ENCODE measurements around the gene GPD1L. TPM values are rescaled to one million over a fixed set of nuclear protein-coding genes. Genes with fewer than 3 reads are reported as not detected.

GPD1L gene
- total and polyA plus RNA-seq, 10 of the 15 experiments (the other 5 are each of a cell fraction or from before 2014, with no cell fraction given), result 0.77 to 4.8 (median 3.9) TPM

DNA sequence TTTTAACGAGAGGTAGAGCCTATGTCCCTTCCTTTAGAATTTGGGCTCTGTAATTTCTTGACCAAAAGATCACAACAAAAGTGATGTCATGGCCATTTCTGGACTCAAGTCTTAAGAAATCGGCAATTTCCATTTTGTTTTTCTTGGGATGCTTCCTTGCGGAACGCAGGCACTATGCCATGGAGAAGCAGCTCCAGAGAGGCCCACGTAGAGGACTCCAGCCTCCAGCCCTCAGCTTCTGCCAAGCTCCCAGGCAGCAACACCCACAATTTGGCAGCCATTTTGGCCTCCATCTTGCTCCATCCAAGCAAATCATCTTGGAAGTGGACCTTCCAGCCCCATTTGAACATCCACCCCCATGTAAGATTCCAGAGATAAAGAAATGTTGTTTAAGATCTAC lies 6.0 kb upstream of the GPD1L start:
- Histone ChIP-seq H2AFZ (ENCODE audit: control insufficient read depth, low read depth, low read length) (no peak overlapping the region), H3K4me3 (no peak overlapping the region), H3K36me3 (ENCODE audit: control insufficient read depth in 2 of 2, insufficient read depth in 2 of 2, low read length in 1 of 2) (no peaks in the 10 kb centered on the region), H3K4me2 (ENCODE audit: control insufficient read depth, insufficient read depth) (no peak overlapping the region), H4K20me1 (ENCODE audit: control insufficient read depth, insufficient read depth) (no peaks in the 10 kb centered on the region), H3K9me3 (replicated peaks; ENCODE audit: control insufficient read depth, insufficient read depth, low read length) (no peaks in the 10 kb centered on the region; the same call in 2 of the 3 replicates), H3K27ac (ENCODE audit: control insufficient read depth, insufficient read depth) (no peak overlapping the region), H3K27me3 (replicated peaks in 1 of 2; ENCODE audit: control insufficient read depth in 2 of 2, insufficient read depth in 2 of 2, low read length in 1 of 2) (no peaks in the 10 kb centered on the region), H3K9ac (ENCODE audit: control insufficient read depth, insufficient read depth, low read length) (no peak overlapping the region), H3K79me2 (ENCODE audit: control insufficient read depth, insufficient read depth, low read length) (no peaks in the 10 kb centered on the region), H3K4me1 (ENCODE audit: control insufficient read depth, insufficient read depth, low read length) (peaks cover 6% of the 10 kb centered on the region)
- ChIA-PET POLR2A (no interaction called here), RAD21 (ENCODE audit: unreplicated experiment) (no interaction called here), SMC1A (ENCODE audit: uncharacterized antibody, unreplicated experiment) (no interaction called here), CTCF (no interaction called here)
- ATAC-seq, result no peak
- intact Hi-C loops (cut with micrococcal nuclease; ENCODE audit: unreplicated experiment), result no loop called here
- FAIRE-seq, result no peak
- in situ Hi-C loops (cut with MboI), result no loop called here
- 68% methylated on average over 5 of the region's 5 CpGs for WGBS (ENCODE audit: insufficient coverage, insufficient replicate concordance, low lambda C conversion rate, missing lambda C conversion rate)
- TF ChIP-seq KLF5 (IDR thresholded peaks at IDR 0.05; ENCODE audit: partially characterized antibody) (no peak), TCF12 (IDR thresholded peaks at IDR 0.05; ENCODE audit: low read depth, low read length) (no peak)
- BruUV-seq (replicated peaks), result no TSS peak
- no peak for DNase-seq (ENCODE audit: low read depth, low spot score)

DNA sequence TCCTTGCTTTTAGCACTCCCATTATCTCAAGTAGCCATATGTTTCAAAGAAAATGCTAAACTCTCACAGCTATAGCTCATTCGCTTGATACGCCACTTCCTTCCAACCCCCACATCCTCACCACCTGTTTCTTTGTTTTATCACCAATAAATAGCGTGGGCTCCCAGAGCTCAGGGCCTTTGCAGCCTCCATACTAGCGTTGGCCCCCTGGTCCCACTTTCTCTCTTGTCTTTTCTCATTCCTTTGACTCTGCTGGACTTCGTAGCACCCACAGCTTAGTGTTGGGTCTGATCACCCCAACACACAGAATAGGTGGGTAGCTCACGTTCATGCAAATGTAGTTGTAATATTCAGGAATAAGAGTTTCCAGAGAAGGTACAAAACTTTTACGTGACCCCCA lies 4.1 kb upstream of the GPD1L start:
- Histone ChIP-seq H3K27me3 (replicated peaks in 1 of 2; ENCODE audit: control insufficient read depth in 2 of 2, insufficient read depth in 2 of 2, low read length in 1 of 2) (no peaks in the 10 kb centered on the region), H3K4me2 (ENCODE audit: control insufficient read depth, insufficient read depth) (no peak overlapping the region), H3K4me3 (no peak overlapping the region), H3K4me1 (ENCODE audit: control insufficient read depth, insufficient read depth, low read length) (peaks cover 13% of the 10 kb centered on the region), H3K27ac (ENCODE audit: control insufficient read depth, insufficient read depth) (no peak overlapping the region), H3K36me3 (ENCODE audit: control insufficient read depth in 2 of 2, insufficient read depth in 2 of 2, low read length in 1 of 2) (no peaks in the 10 kb centered on the region), H4K20me1 (ENCODE audit: control insufficient read depth, insufficient read depth) (no peaks in the 10 kb centered on the region), H3K9me3 (replicated peaks; ENCODE audit: control insufficient read depth, insufficient read depth, low read length) (no peaks in the 10 kb centered on the region; the same call in 2 of the 3 replicates), H3K79me2 (ENCODE audit: control insufficient read depth, insufficient read depth, low read length) (peaks cover 1% of the 10 kb centered on the region), H2AFZ (ENCODE audit: control insufficient read depth, low read depth, low read length) (no peak overlapping the region), H3K9ac (ENCODE audit: control insufficient read depth, insufficient read depth, low read length) (no peak overlapping the region)
- no peak for TF ChIP-seq EED (IDR thresholded peaks at IDR 0.05; ENCODE audit: low read depth)
- TF ChIP-seq SIN3A (IDR thresholded peaks at IDR 0.05; ENCODE audit: low read depth, low read length), result no peak
- no peak for TF ChIP-seq CREB1 (IDR thresholded peaks at IDR 0.05; ENCODE audit: low read depth)
- TF ChIP-seq, protein P1, sequence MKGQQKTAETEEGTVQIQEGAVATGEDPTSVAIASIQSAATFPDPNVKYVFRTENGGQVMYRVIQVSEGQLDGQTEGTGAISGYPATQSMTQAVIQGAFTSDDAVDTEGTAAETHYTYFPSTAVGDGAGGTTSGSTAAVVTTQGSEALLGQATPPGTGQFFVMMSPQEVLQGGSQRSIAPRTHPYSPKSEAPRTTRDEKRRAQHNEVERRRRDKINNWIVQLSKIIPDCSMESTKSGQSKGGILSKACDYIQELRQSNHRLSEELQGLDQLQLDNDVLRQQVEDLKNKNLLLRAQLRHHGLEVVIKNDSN (IDR thresholded peaks at IDR 0.05; ENCODE audit: borderline replicate concordance, extremely low read length, insufficient read depth, low read depth, low read length), result no peak
- TF ChIP-seq, protein P2, sequence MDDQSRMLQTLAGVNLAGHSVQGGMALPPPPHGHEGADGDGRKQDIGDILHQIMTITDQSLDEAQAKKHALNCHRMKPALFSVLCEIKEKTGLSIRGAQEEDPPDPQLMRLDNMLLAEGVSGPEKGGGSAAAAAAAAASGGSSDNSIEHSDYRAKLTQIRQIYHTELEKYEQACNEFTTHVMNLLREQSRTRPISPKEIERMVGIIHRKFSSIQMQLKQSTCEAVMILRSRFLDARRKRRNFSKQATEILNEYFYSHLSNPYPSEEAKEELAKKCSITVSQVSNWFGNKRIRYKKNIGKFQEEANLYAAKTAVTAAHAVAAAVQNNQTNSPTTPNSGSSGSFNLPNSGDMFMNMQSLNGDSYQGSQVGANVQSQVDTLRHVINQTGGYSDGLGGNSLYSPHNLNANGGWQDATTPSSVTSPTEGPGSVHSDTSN (IDR thresholded peaks at IDR 0.05; ENCODE audit: insufficient replicate concordance, low read depth, low read length), result no peak
- RAD21 ChIA-PET (ENCODE audit: unreplicated experiment), result no interaction called here
- ATAC-seq (no peak), DNase-seq (ENCODE audit: low read depth, low spot score) (no peak), FAIRE-seq (no peak)
- WGBS (ENCODE audit: insufficient coverage, insufficient replicate concordance, low lambda C conversion rate, missing lambda C conversion rate), result 66% methylated on average over 7 of the region's 7 CpGs
- POLR2A ChIA-PET, result no interaction called here
- CTCF ChIA-PET, result interaction anchor here (0.8 kb wide), 1 partner anchor 42 kb away, joined by 3 read pairs; no protein-coding TSS in a partner anchor
- intact Hi-C loops (cut with micrococcal nuclease; ENCODE audit: unreplicated experiment) (no loop called here), in situ Hi-C loops (cut with MboI) (no loop called here)
- no TSS peak for BruUV-seq (replicated peaks)
- SMC1A ChIA-PET (ENCODE audit: uncharacterized antibody, unreplicated experiment), result interaction anchor here (0.6 kb wide), 1 partner anchor 51 kb away, joined by 3 read pairs; no protein-coding TSS in a partner anchor

All from GM12878 (cell line).